ENCODE results near the gene CMKLR1. TPM values are rescaled to one million over a fixed set of nuclear protein-coding genes. Genes with fewer than 3 reads are reported as not detected.
A peak's percentile ranks its signal among the peaks of the same experiment; 100 is the strongest.

CMKLR1 gene
- total RNA-seq, 1 experiment from 2014 or later, result 0.15 TPM

DNA sequence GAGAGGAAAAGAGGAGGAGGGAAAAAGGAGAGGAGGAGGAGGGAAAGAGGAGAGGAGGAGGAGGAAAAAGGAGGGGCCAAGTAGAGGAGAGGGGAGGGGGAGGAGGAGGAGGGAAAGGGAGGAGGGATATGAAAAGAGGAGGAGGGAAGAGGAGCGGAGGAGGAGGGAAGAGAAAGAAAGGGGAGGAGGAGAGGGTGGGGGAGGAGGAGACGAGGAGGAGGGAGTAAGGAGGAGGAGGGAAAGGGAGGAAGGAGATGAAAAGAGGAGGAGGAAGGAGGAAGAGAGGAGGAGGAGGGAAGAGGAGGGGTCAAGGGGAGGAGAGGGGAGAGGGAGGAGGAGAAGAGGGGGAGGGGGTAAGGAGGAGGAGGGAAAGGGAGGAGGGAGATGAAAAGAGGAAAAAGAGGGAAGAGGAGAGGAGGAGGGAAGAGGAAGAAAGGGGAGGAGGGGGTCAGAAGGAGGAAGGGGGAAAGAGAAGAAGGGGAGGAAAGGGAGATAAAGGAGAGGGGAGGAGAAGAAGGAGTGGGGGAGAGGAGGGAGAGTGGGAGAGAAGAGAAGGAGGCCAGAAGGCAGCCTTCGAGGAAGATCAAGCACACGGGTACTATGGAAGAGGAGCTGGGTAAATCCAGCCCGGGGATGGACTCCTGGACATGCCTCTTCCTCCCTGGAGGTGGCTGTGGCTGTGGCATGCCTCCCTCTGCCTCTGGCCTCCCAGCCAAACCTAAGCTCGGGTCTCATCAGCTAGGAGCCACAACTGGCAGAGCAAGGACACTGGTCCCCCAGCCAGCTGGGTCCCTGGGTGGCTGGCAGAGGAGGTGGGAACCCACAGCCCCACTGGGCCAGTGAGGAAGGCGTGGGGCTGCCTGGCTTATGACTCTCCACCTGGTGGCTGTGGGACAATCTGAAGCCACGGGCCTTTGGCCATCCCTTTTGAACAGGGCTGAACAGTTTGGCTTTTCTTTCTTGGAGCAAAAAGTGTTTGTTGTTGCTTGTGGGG, 3.0 kb upstream of the CMKLR1 start:
- intact Hi-C loops (cut with micrococcal nuclease), result no loop called here
- Histone ChIP-seq H3K9ac (ENCODE audit: low read length) (no peak overlapping the region), H3K27ac (ENCODE audit: low read depth, low read length) (no peak overlapping the region), H4K20me1 (ENCODE audit: insufficient read depth) (no peaks in the 10 kb centered on the region), H3K9me3 (ENCODE audit: control insufficient read depth in 1 of 2, insufficient read depth in 1 of 2, low read depth in 1 of 2, low read length in 2 of 2) (no peaks in the 10 kb centered on the region), H3K4me2 (ENCODE audit: low read length) (no peak overlapping the region), H3K4me3 (replicated peaks in 1 of 2; ENCODE audit: low read depth in 1 of 2, low read length in 2 of 2) (no peak overlapping the region), H3K36me3 (ENCODE audit: control insufficient read depth in 1 of 2, insufficient read depth in 2 of 2, low read length in 2 of 2) (no peaks in the 10 kb centered on the region), H2AFZ (ENCODE audit: low read depth, low read length, poor library complexity, severe bottlenecking) (no peak overlapping the region), H3K79me2 (ENCODE audit: insufficient read depth, low read length) (no peaks in the 10 kb centered on the region), H3K9me2 (ENCODE audit: insufficient read depth) (no peaks in the 10 kb centered on the region), H3K4me1 (ENCODE audit: control insufficient read depth in 1 of 2, insufficient read depth in 2 of 2, low read length in 2 of 2) (no peaks in the 10 kb centered on the region), H3K27me3 (ENCODE audit: insufficient read depth, low read length) (0 out of 2 replicates have a peak, but pooled peaks cover 4% of the 10 kb centered on the region)
- no peak for DNase-seq (ENCODE audit: low read depth, low spot score)
- ChIA-PET POLR2A (no interaction called here), CTCF (no interaction called here), RAD21 (ENCODE audit: low non-redundant PET in 1 of 2, low total read pairs in 2 of 2, uncharacterized antibody in 2 of 2, unreplicated experiment in 2 of 2) (no interaction called here)
- peak; percentile 37; the same call in 1 of the 2 replicates for ATAC-seq
- no TSS peak for BruUV-seq (replicated peaks)
- TF ChIP-seq, protein P1, sequence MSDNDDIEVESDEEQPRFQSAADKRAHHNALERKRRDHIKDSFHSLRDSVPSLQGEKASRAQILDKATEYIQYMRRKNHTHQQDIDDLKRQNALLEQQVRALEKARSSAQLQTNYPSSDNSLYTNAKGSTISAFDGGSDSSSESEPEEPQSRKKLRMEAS (IDR thresholded peaks at IDR 0.05), result no peak
- TF ChIP-seq ZNF274 (IDR thresholded peaks at IDR 0.05; ENCODE audit: low read depth, low read length), result no peak
- no peak for TF ChIP-seq FOSL1 (IDR thresholded peaks at IDR 0.05; ENCODE audit: low read depth)
- TF ChIP-seq, protein P2, sequence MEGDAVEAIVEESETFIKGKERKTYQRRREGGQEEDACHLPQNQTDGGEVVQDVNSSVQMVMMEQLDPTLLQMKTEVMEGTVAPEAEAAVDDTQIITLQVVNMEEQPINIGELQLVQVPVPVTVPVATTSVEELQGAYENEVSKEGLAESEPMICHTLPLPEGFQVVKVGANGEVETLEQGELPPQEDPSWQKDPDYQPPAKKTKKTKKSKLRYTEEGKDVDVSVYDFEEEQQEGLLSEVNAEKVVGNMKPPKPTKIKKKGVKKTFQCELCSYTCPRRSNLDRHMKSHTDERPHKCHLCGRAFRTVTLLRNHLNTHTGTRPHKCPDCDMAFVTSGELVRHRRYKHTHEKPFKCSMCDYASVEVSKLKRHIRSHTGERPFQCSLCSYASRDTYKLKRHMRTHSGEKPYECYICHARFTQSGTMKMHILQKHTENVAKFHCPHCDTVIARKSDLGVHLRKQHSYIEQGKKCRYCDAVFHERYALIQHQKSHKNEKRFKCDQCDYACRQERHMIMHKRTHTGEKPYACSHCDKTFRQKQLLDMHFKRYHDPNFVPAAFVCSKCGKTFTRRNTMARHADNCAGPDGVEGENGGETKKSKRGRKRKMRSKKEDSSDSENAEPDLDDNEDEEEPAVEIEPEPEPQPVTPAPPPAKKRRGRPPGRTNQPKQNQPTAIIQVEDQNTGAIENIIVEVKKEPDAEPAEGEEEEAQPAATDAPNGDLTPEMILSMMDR (IDR thresholded peaks at IDR 0.05 in 2 of 3, conservative IDR thresholded peaks at IDR 0.05 in 1 of 3; ENCODE audit: borderline replicate concordance in 1 of 3, insufficient read depth in 1 of 3, low read depth in 2 of 3, low read length in 2 of 3), result no peak

DNA sequence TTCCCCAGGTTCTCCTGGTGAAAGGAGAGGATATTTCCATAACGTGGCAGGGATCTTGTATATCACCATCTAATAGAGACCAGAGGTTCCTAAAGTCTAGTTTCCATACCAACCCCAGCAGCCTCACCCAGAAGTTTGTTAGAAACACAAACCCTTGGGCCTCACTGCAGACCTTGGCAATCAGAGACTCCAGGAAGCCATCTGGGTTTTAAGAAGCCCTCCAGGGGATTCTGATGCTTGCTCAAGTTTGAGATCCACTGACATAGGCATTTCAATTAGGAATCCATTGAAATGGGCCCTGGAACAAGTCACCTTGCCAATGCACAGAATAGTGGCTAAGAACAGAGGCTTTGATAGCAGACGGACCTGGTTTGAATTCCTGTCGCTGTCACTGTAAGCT, 2.2 kb upstream of the CMKLR1 start:
- CTCF ChIA-PET, result no interaction called here
- intact Hi-C loops (cut with micrococcal nuclease), result no loop called here
- BruUV-seq (replicated peaks), result no TSS peak

More for the DNA sequence above, 2.2 kb upstream of the CMKLR1 start:
- Histone ChIP-seq H3K9me2 (ENCODE audit: insufficient read depth) (no peaks in the 10 kb centered on the region), H3K9ac (ENCODE audit: low read length) (no peak overlapping the region), H3K4me1 (ENCODE audit: control insufficient read depth in 1 of 2, insufficient read depth in 2 of 2, low read length in 2 of 2) (no peaks in the 10 kb centered on the region), H3K79me2 (ENCODE audit: insufficient read depth, low read length) (no peaks in the 10 kb centered on the region), H3K4me3 (replicated peaks in 1 of 2; ENCODE audit: low read depth in 1 of 2, low read length in 2 of 2) (no peak overlapping the region), H3K36me3 (ENCODE audit: control insufficient read depth in 1 of 2, insufficient read depth in 2 of 2, low read length in 2 of 2) (no peaks in the 10 kb centered on the region), H3K4me2 (ENCODE audit: low read length) (no peak overlapping the region), H3K27ac (ENCODE audit: low read depth, low read length) (no peak overlapping the region), H4K20me1 (ENCODE audit: insufficient read depth) (no peaks in the 10 kb centered on the region), H3K9me3 (ENCODE audit: control insufficient read depth in 1 of 2, insufficient read depth in 1 of 2, low read depth in 1 of 2, low read length in 2 of 2) (no peaks in the 10 kb centered on the region), H3K27me3 (ENCODE audit: insufficient read depth, low read length) (0 out of 2 replicates have a peak, but pooled peaks cover 4% of the 10 kb centered on the region), H2AFZ (ENCODE audit: low read depth, low read length, poor library complexity, severe bottlenecking) (no peak overlapping the region)
- ChIA-PET RAD21 (ENCODE audit: low non-redundant PET in 1 of 2, low total read pairs in 2 of 2, uncharacterized antibody in 2 of 2, unreplicated experiment in 2 of 2) (no interaction called here), POLR2A (no interaction called here)
- no peak for DNase-seq (ENCODE audit: low read depth, low spot score)
- no peak for ATAC-seq
- no peak for TF ChIP-seq ZNF274 (IDR thresholded peaks at IDR 0.05; ENCODE audit: low read depth, low read length)
- no peak for TF ChIP-seq RAD21 (IDR thresholded peaks at IDR 0.05; ENCODE audit: low read depth)
- TF ChIP-seq CBX3 (IDR thresholded peaks at IDR 0.05; ENCODE audit: low read depth), result no peak
- no peak for TF ChIP-seq EZH2 (IDR thresholded peaks at IDR 0.05)
- TF ChIP-seq ZFX (IDR thresholded peaks at IDR 0.05), result no peak
